Hematopoietic multipotent progenitor cell treated with erythropoietin and hydrocortisone succinate and interleukin-3 and kit ligand, for 8 days (in vitro differentiated cells): ENCODE measurements around the gene LRRC37A2.
"Not testable (repeated sequence)": the region's sequence is repeated elsewhere in the genome, so short reads cannot be mapped to it uniquely, and the experiment has no call there.

Experiments
- DNase-seq: peaks from one replicate; pipeline ENCODE4 v3.0.0-alpha.2; 2015

Gene LRRC37A2

DNA sequence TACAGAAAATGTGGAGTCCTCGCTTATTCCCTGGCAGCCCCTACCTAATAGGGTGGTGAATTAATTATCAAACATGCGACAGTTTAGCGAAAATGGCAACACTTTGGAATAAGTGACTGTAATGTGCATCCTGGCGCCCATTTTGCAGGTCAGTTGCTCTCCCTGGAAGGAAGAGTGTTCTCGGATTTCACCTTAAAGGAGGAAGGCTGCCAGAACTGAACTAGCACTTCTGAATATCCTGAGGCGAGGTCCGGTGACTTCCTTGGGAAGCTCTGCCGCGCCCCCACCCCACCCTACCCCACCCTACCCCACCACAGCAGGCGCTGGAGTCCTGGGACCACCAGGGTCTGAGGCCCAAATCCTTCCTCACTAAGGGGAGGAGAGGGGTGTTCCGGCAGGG, at the start of gene LRRC37A2:
TSS of gene LRRC37A2 (plus strand) at position 301 of the 400 bp plus-strand sequence. CDS start 245 bp downstream, outside the sequence.
- not testable (repeated sequence) for DNase-seq

DNA sequence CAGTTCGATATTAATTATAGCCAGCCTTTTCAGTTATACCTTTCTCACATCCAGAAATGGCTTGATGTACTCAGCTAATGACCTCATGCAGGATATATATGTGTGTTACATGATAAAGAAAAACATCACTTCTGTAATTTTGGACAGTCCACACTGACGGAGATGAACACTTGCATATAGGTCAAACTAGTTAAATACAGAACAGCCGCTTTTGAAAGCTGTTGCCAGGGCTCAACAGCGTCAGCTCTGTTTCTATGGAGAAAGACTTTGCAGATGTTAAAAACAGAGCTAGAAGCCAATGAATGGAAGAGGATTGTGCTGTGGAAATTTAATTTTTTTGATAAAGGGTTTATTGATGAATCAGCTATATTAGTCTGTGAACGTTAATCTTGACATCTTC, 44.6 kb upstream of the LRRC37A2 start:
- DNase-seq: not testable (repeated sequence)

- not testable (repeated sequence) for DNase-seq
Observed at GRCh38 chr17:46474489-46474888, 37.8 kb upstream of the LRRC37A2 start.

- not testable (repeated sequence) for DNase-seq
Observed at GRCh38 chr17:46475583-46475982, 36.7 kb upstream of the LRRC37A2 start.

DNA sequence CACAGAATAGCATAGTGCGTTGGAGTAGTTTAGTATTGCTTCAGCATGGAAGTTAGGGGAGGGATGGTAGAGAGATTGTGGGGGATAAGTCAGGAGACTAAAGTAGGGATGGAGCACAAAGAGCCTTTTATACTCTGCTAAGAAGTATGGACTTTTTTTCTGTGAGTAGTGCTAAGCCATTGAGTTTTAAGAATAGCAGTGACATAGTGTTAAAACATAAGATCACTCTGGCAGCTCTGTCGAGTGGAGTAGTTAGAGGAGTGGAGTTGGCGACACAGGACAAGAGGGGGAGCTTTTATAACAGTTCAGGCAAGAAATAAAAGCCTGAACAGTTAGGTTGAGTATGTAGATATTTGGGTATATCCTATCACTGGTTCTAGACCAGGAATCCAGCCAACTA, 33.4 kb upstream of the LRRC37A2 start:
- not testable (repeated sequence) for DNase-seq

GRCh38 chr17:46481310-46481709, 31.0 kb upstream of the LRRC37A2 start:
- DNase-seq: not testable (repeated sequence)

DNA sequence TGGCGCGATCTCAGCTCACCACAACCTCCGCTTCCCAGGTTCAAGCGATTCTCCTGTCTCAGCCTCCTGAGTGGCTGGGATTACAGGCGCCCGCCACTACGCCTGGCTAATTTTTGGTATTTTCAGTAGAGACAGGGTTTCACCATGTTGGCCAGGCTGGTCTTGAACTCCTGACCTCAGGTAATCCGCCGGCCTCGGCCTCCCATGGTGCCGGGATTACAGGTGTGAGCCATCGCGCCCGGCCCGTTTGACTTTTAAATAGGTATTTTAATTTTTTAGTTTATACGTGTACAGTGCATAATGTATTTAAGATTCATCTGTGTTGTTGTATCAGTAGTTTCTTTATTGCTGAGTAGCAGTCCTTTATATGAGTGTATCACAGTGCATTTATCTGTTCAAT, 20.2 kb upstream of the LRRC37A2 start:
- not testable (repeated sequence) for DNase-seq

- DNase-seq: not testable (repeated sequence)
Observed at GRCh38 chr17:46499437-46500139, 12.7 kb upstream of the LRRC37A2 start.

- not testable (repeated sequence) for DNase-seq
Observed at GRCh38 chr17:46505896-46506295, 6.4 kb upstream of the LRRC37A2 start.

- not testable (repeated sequence) for DNase-seq
Observed at GRCh38 chr17:46534716-46535115, 22.4 kb downstream of the LRRC37A2 start.

GRCh38 chr17:46548607-46549006, 36.3 kb downstream of the LRRC37A2 start:
- DNase-seq: not testable (repeated sequence)

GRCh38 chr17:46559155-46559554, 46.9 kb downstream of the LRRC37A2 start:
- DNase-seq: not testable (repeated sequence)

- not testable (repeated sequence) for DNase-seq
Observed at GRCh38 chr17:46560048-46560447, 47.8 kb downstream of the LRRC37A2 start.

DNA sequence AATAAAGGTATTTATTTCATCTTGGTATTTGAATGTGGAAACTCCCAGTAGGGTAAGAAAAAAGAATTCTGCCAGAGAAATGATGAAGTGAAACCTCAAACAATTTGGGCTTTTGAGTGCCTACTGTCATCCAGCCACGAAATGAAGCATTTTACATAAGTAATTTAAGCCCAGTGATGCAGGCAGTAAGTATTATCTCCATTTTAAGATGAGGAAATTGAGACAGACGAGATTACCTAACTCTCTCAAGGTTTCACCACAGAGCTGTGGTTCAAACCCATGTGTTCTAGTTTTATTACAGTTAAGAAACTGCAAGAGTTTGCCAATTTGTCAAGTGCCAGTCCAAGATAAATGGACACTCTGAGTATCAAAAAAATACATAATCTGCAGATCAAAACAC, 54.0 kb downstream of the LRRC37A2 start:
- DNase-seq: not testable (repeated sequence)

GRCh38 chr17:46566980-46567379, 54.7 kb downstream of the LRRC37A2 start:
- DNase-seq: not testable (repeated sequence)

DNA sequence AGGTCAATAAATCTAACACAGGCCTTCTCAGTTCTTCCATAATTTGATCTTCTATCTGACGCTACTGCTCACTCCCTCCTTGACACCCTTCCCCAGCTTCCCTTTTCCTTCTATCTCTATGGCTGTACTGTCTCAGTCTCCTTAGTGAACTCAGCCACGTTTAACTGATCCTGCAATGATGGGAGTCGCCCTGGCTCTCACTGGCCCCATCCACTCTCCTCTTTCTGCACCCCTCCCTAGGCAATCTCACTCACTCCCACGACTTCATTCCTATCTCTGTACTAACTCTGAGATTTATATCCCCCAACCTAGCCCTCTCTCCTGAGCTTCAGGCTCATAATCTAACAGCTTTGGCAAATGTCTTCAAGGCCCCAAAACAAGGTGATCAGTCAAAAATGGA, 59.5 kb downstream of the LRRC37A2 start:
- not testable (repeated sequence) for DNase-seq

DNA sequence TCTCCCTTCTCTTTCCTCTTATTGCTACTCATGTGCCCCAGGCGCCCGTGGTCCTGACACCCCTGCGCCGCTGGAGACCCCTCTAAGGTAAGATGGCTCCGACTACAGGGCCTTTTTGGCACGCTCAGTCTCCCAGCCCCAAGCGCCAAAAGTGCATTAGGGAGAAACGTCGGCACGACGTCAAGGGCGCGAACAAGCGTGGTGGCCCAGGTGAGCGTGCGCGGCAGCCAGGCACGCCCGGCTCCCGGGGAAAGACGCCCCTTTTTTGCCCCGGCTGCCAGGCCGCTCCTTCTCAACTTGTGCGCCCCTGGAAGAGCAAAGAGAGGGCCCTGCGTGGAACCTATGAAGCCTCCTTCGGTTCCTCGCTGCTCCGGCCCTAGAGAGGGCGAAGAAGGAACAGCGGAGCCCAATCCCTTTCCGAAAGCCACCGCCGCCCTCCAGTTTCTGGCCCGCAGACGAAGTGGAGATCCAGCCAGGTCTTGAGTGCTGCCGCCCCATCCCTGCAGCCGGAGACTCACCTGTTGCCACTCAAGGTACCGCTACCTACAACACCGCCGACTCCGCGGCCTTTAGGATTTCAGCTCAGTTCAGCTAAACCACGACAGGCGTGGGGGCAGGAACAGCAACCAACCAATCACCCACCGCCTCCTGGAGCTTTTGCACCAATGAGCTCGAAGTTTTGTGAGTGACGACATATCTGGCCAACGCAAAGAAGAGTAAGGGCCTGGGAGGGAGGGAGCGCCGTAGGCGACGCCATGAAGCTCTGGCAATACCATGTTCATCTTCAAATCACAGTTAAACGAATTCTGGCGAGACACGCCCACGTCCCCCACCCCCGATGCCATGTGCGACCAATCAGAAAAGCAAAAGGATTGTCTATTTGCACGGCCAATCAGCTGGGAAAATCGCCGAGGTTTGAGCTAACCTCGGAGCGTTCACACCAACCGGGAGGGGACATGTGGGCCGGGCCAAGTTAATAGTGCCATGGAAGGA, 67.1 kb downstream of the LRRC37A2 start, which contains the start of gene ARL17A:
TSS of gene ARL17A (minus strand) at position 609 of the 993 bp plus-strand sequence. CDS start 3,369 bp downstream, outside the sequence.
- DNase-seq: not testable (repeated sequence)

GRCh38 chr17:46580082-46580481, 67.8 kb downstream of the LRRC37A2 start:
- DNase-seq: not testable (repeated sequence)

DNA sequence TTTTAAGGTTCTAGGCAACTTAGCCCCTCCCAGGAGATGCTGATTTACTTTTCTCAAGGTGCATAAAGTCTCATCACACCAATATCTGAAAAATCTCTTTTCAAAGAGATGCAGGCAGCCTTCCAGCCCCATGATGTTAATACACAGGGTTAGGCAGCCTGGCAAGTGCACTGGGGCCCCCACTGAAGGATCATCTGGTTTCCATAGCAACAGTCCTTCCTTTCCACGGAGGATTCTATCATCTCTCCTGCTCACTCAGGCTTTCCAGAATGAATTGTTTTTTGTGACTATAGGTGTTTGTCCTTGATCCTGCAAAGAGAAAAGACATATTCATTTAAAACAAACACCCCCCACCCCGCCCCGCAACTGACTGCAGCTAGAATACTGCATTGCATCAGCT, 73.2 kb downstream of the LRRC37A2 start:
- DNase-seq: not testable (repeated sequence)

GRCh38 chr17:46590157-46591146, 78.2 kb downstream of the LRRC37A2 start, which contains the start of gene NSF:
NSF (plus strand) TSS chr17:46590669; CDS start chr17:46590776, 107 bp downstream.
- not testable (repeated sequence) for DNase-seq

DNA sequence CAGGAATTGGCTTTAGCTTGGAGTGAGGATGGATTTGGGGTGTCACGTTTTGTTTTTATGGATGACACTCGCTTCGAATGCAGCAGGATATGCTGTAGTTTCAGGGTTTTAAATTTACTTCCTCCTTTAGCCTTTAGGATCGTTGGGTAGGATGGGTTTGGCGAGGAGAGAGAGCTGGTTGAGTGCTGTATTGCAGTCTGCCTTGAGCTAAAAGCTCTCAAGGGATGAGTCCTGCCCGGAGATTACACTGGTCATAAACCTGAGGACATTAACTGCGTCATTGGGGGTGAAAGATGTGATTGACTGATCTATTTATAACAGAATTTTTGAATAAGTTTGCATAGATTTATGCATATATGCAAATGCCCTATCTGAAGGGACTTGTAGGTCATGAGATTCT, 79.1 kb downstream of the LRRC37A2 start:
- DNase-seq: not testable (repeated sequence)
